Measurements from ENCODE around the gene BRCA1.

DNA sequence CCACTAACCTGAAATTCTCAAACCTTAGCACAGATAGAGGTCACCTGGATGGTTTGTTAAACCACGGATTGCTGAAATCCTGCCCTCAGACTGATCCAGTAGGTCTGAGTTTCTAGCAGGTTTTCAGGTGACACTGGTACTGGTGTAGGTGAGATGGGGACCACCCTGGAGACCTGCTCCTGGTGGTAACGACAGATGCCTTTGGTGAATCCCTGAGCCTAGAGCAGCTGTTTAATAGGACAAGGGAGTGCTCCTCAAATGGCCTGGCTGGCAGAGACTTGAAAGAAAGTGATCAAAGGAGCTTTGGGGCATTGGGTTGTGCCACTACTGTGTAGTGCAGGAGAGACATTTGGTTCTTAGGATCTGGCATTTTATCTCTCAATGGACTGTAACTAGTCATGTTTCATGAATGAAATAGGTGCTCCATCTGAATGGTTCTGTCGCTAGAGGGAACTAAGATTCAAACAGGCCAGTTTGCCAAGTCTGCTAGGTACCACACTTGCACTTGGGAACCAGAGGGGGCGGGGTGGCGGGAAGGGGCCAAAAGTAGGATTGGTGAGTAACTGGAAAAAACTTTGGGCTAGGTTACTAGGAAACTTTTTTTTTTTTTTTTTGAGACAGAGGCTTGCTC, 121.5 kb downstream of the BRCA1 start:
- TF ChIP-seq POLR2AphosphoS5 (IDR thresholded peaks at IDR 0.05; ENCODE audit: borderline replicate concordance, low read depth, low read length) (peak; percentile 40; the same call in 1 of the 2 replicates), EZH2 (IDR thresholded peaks at IDR 0.05) (no peak), FOXP2 (optimal IDR thresholded peaks at IDR 0.05; ENCODE audit: control extremely low read depth, extremely low read length, insufficient read depth) (no peak)
